ENCODE results near the gene PDCL3.

- TF ChIP-seq GATA2 (IDR thresholded peaks at IDR 0.05; ENCODE audit: low read depth, low read length), result no peak
- TF ChIP-seq GATA3 (IDR thresholded peaks at IDR 0.05; ENCODE audit: low read depth, low read length), result no peak
Measured at GRCh38 chr2:100606332-100606725, 43.5 kb downstream of the PDCL3 start.

Data from SH-SY5Y (cell line).